Skeletal muscle satellite cell (primary cell): ENCODE results near the gene GBA2. TPM values are rescaled to one million over a fixed set of nuclear protein-coding genes. Genes with fewer than 3 reads are reported as not detected.

Experiments used
- H3K27me3 ChIP-seq: 2 replicates; pipeline ENCODE4 v1.7.0; 2013; ENCODE audit warnings: low read length; ENCODE audit not compliant: control insufficient read depth, insufficient read depth
- H3K36me3 ChIP-seq: 2 replicates; pipeline ENCODE4 v1.7.0; 2013; ENCODE audit warnings: mild to moderate bottlenecking, control low read depth, low read length; ENCODE audit not compliant: insufficient read depth
- H3K4me1 ChIP-seq: 2 replicates; pipeline ENCODE4 v1.7.0; 2013; ENCODE audit warnings: low read length; ENCODE audit not compliant: control insufficient read depth, insufficient read depth
- H3K4me2 ChIP-seq: 2 replicates; pipeline ENCODE4 v1.7.0; 2013; ENCODE audit warnings: mild to moderate bottlenecking, low read length
- H3K4me3 ChIP-seq: 2 replicates; pipeline ENCODE4 v1.7.0; 2013; ENCODE audit warnings: low read length
- H3K9ac ChIP-seq: 2 replicates; pipeline ENCODE4 v1.7.0; 2013; ENCODE audit warnings: mild to moderate bottlenecking, low read depth, low read length, moderate library complexity
- H3K9me3 ChIP-seq: replicated peaks from 2 replicates; pipeline ENCODE4 v1.7.0; 2013; ENCODE audit warnings: mild to moderate bottlenecking, control low read depth, low read length
- small RNA-seq: library from RNA; depleted of rRNA; stranded (forward); fragments of <200 nt; gene quantifications from one replicate; pipeline ENCODE3, GENCODE V24; 2012

The GBA2 gene

DNA sequence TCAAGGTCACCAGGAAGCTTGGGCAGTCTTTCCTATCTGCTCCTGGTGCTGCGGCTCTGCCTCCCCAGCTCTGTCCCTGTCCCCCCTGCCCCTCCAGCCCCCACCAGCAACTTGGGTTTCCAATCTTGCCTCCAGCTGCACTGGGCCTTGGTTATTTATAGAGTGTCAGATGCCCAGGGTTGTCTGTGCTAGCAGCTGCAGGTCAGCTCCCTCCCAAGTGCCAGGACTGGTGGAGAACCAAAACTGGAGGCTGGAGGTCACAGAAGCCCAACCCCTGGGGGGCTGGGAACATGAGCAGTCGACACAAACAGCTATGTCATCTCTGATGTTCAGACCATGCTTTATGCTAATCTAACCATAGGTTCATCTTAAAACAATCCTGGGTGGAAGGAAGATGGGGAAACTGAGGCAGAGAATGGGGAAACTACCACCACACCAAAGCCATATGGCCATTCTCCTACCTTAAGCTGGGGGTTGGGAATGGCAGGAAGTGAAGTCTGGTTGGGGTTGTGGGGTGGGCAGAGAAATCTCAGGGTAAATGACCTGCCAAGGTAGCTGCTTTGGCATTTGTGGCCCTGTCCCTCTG is 61.0 kb downstream of the GBA2 start:
- Histone ChIP-seq H3K4me3 (peak overlapping the region; percentile 86), H3K4me2 (peak overlapping the region; percentile 97), H3K36me3 (peaks cover 61% of the 10 kb centered on the region), H3K9me3 (no peaks in the 10 kb centered on the region), H3K27me3 (no peaks in the 10 kb centered on the region), H3K9ac (peak overlapping the region; percentile 93), H3K4me1 (peaks cover 61% of the 10 kb centered on the region)

DNA sequence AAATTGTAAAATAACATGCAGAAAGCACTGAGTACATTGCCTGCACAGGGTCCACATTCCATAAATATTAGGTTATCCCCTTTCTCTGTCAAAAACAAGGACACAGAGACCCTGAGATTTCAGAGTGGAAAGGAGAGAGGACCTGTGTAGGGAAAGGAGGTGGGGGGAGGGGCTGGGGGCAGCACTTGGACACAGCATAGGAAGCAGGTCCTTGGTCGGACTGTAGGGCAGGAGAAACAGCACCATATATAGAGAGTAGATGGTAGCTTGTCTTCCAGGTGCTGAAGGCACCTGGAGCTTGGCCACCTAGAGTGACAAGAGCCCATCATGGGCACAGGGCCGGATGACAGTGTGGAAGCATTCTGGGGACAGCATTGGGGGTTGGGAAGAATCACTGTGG is 61.7 kb downstream of the GBA2 start:
- peak overlapping the region; percentile 93 for H3K9ac ChIP-seq
- H3K4me3 ChIP-seq, result peak overlapping the region; percentile 86
- peak overlapping the region; percentile 97 for H3K4me2 ChIP-seq
- H3K27me3 ChIP-seq, result no peaks in the 10 kb centered on the region
- peaks cover 68% of the 10 kb centered on the region for H3K4me1 ChIP-seq
- peaks cover 69% of the 10 kb centered on the region for H3K36me3 ChIP-seq
- H3K9me3 ChIP-seq, result no peaks in the 10 kb centered on the region

Small RNA genes within 50 kb of the gene (small RNA-seq; reads per million reads assigned to genes)
- gene MIR6853, result not detected
